Astrocyte (in vitro differentiated cells and primary cell): ENCODE data around the gene PARD6A. TPM values are rescaled to one million over a fixed set of nuclear protein-coding genes. Genes with fewer than 3 reads are reported as not detected.

Experiments
- DNase-seq: peaks from one replicate; pipeline ENCODE4 v3.0.0-alpha.2; 2010; ENCODE audit warnings: low read depth
- FAIRE-seq: peaks from 2 replicates; lab custom pipeline; 2011; peaks lifted over from hg19 to GRCh38; lab: Jason Lieb, UNC
- H2AFZ ChIP-seq: 2 replicates; pipeline ENCODE4 v1.6.0; 2012; ENCODE audit warnings: low read depth, low read length, inconsistent platforms
- H3K27ac ChIP-seq: 2 replicates; pipeline ENCODE4 v1.5.1; 2011; ENCODE audit warnings: low read depth, low read length, inconsistent platforms
- H3K27me3 ChIP-seq: 2 replicates; pipeline ENCODE4 v1.6.0; 2011; ENCODE audit warnings: low read length, inconsistent platforms; ENCODE audit not compliant: insufficient read depth
- H3K36me3 ChIP-seq: 2 replicates; pipeline ENCODE4 v1.5.1; 2011; ENCODE audit warnings: low read length, inconsistent platforms; ENCODE audit not compliant: insufficient read depth
- H3K4me1 ChIP-seq: 2 replicates; pipeline ENCODE4 v1.5.1; 2011; ENCODE audit warnings: low read length, inconsistent platforms; ENCODE audit not compliant: insufficient read depth
- H3K4me2 ChIP-seq: 2 replicates; pipeline ENCODE4 v1.6.0; 2012; ENCODE audit warnings: low read length, inconsistent platforms
- H3K4me3 ChIP-seq: 2 replicates; pipeline ENCODE4 v1.5.1; 2011; ENCODE audit warnings: low read depth, mild to moderate bottlenecking, low read length, inconsistent platforms; ENCODE audit not compliant: insufficient read depth
- H3K79me2 ChIP-seq: 2 replicates; pipeline ENCODE4 v1.6.0; 2012; ENCODE audit warnings: mild to moderate bottlenecking, low read length, inconsistent platforms; ENCODE audit not compliant: insufficient read depth
- H3K9ac ChIP-seq: 2 replicates; pipeline ENCODE4 v1.6.0; 2012; ENCODE audit warnings: mild to moderate bottlenecking, low read length, inconsistent platforms
- H3K9me3 ChIP-seq: 2 replicates; pipeline ENCODE4 v1.5.1; 2012; ENCODE audit warnings: low read depth, mild to moderate bottlenecking, low read length, inconsistent platforms; ENCODE audit not compliant: insufficient read depth
- H4K20me1 ChIP-seq: 2 replicates; pipeline ENCODE4 v1.6.0; 2012; ENCODE audit warnings: low read length, inconsistent platforms; ENCODE audit not compliant: insufficient read depth
- H3K27ac Mint-ChIP-seq: one replicate; pipeline ENCODE4 v1.8.0; 2021; ENCODE audit warnings: mild to moderate bottlenecking, mixed read lengths; ENCODE audit not compliant: unreplicated experiment
- H3K27me3 Mint-ChIP-seq: one replicate; pipeline ENCODE4 v1.8.0; 2021; ENCODE audit warnings: low read depth, mixed read lengths; ENCODE audit not compliant: unreplicated experiment
- H3K36me3 Mint-ChIP-seq: one replicate; pipeline ENCODE4 v1.8.0; 2021; ENCODE audit warnings: low read depth, mixed read lengths; ENCODE audit not compliant: unreplicated experiment
- H3K4me1 Mint-ChIP-seq: one replicate; pipeline ENCODE4 v1.8.0; 2021; ENCODE audit warnings: low read depth, mixed read lengths; ENCODE audit not compliant: unreplicated experiment
- H3K4me3 Mint-ChIP-seq: one replicate; pipeline ENCODE4 v1.8.0; 2021; ENCODE audit warnings: mild to moderate bottlenecking, moderate library complexity, mixed read lengths; ENCODE audit not compliant: unreplicated experiment
- H3K9me3 Mint-ChIP-seq: one replicate; pipeline ENCODE4 v1.8.0; 2021; ENCODE audit warnings: mild to moderate bottlenecking, mixed read lengths; ENCODE audit not compliant: unreplicated experiment
- EZH2 ChIP-seq: IDR thresholded peaks from 2 replicates; pipeline ENCODE4 v1.6.1; 2012; ENCODE audit warnings: mild to moderate bottlenecking, low read length, inconsistent platforms; ENCODE audit not compliant: insufficient read depth
- total RNA-seq: library from RNA; stranded (reverse); gene quantifications from 2 replicates; pipeline ENCODE4 v1.2.1, GENCODE V29; 2021
- TF ChIP-seq, protein P1 (sequence below): IDR thresholded peaks from 2 replicates; pipeline ENCODE4 v1.5.1; 2011; ENCODE audit warnings: low read depth, mild to moderate bottlenecking, inconsistent platforms, low read length, moderate library complexity; ENCODE audit not compliant: insufficient read depth

The PARD6A gene
- total RNA-seq, 1 donor from 2014 or later: 1.4 TPM

DNA sequence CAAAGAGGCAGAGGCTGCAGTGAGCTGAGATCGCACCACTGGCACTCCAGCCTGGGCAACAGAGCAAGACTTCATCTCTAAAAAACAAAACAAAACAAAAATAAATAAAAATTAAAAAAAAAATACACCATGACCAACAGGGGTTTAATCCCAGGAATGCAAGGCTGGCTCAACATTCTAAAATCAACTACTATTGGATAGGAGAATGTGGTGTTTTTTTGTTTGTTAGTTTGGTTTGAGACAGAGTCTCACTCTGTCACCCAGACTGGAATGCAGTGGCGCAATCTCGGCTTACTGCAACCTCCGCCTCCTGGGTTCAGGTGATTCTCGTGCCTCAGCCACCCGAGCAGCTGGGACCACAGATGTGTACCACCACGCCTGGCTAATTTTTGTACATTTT, 38.5 kb downstream of the PARD6A start:
- H3K79me2 ChIP-seq: peaks cover 41% of the 10 kb centered on the region
- no peak for FAIRE-seq
- Mint-ChIP-seq H3K36me3 (peaks cover 11% of the 10 kb centered on the region), H3K4me1 (no peaks in the 10 kb centered on the region), H3K9me3 (no peaks in the 10 kb centered on the region), H3K27ac (no peak overlapping the region), H3K4me3 (no peak overlapping the region), H3K27me3 (no peaks in the 10 kb centered on the region)
- no peak overlapping the region for H3K9ac ChIP-seq
- H3K4me3 ChIP-seq: no peak overlapping the region
- no peak overlapping the region for H3K4me2 ChIP-seq
- DNase-seq: no peak
- no peaks in the 10 kb centered on the region for H3K36me3 ChIP-seq
- no peak for TF ChIP-seq EZH2
- TF ChIP-seq, protein P1, sequence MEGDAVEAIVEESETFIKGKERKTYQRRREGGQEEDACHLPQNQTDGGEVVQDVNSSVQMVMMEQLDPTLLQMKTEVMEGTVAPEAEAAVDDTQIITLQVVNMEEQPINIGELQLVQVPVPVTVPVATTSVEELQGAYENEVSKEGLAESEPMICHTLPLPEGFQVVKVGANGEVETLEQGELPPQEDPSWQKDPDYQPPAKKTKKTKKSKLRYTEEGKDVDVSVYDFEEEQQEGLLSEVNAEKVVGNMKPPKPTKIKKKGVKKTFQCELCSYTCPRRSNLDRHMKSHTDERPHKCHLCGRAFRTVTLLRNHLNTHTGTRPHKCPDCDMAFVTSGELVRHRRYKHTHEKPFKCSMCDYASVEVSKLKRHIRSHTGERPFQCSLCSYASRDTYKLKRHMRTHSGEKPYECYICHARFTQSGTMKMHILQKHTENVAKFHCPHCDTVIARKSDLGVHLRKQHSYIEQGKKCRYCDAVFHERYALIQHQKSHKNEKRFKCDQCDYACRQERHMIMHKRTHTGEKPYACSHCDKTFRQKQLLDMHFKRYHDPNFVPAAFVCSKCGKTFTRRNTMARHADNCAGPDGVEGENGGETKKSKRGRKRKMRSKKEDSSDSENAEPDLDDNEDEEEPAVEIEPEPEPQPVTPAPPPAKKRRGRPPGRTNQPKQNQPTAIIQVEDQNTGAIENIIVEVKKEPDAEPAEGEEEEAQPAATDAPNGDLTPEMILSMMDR: no peak
- H3K27me3 ChIP-seq: no peaks in the 10 kb centered on the region
- no peak overlapping the region for H3K27ac ChIP-seq
- H2AFZ ChIP-seq: no peak overlapping the region
- H3K9me3 ChIP-seq: no peaks in the 10 kb centered on the region
- no peaks in the 10 kb centered on the region for H3K4me1 ChIP-seq
- H4K20me1 ChIP-seq: peaks cover 49% of the 10 kb centered on the region

DNA sequence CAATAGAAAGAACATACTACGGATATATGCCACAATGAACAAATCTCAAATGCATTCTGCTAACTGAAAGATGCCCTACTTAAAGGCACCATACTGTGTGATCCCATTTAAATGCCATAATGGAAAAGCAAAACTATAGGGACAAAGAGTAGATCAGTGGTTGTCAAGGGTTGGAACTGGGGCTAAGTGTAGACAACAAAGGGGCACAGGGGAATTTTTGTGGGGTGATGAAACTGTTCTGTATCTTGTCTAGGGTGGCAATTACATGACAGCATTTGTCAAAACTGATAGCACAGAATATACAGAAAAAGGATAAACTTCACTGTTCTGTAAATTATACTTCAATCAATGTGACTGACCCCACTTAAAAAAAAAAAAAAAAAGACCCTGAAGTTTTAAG, 40.7 kb downstream of the PARD6A start:
- Histone ChIP-seq H3K9ac (no peak overlapping the region), H3K4me2 (no peak overlapping the region), H2AFZ (no peak overlapping the region), H4K20me1 (peaks cover 59% of the 10 kb centered on the region), H3K4me3 (no peak overlapping the region), H3K9me3 (no peaks in the 10 kb centered on the region), H3K36me3 (no peaks in the 10 kb centered on the region), H3K27me3 (no peaks in the 10 kb centered on the region), H3K79me2 (peaks cover 52% of the 10 kb centered on the region), H3K4me1 (no peaks in the 10 kb centered on the region), H3K27ac (no peak overlapping the region)
- no peak for DNase-seq
- no peak for FAIRE-seq
- no peak for TF ChIP-seq EZH2
- TF ChIP-seq, protein P1: no peak
- Mint-ChIP-seq H3K4me1 (no peaks in the 10 kb centered on the region), H3K36me3 (peaks cover 11% of the 10 kb centered on the region), H3K27me3 (no peaks in the 10 kb centered on the region), H3K9me3 (no peaks in the 10 kb centered on the region), H3K4me3 (no peak overlapping the region), H3K27ac (no peak overlapping the region)

GRCh38 chr16:67702130-67702529, 41.4 kb downstream of the PARD6A start:
- Histone ChIP-seq H4K20me1 (peaks cover 54% of the 10 kb centered on the region), H2AFZ (no peak overlapping the region), H3K27ac (no peak overlapping the region), H3K9ac (no peak overlapping the region), H3K4me3 (no peak overlapping the region), H3K27me3 (no peaks in the 10 kb centered on the region), H3K4me2 (no peak overlapping the region), H3K9me3 (no peaks in the 10 kb centered on the region), H3K36me3 (no peaks in the 10 kb centered on the region), H3K4me1 (no peaks in the 10 kb centered on the region), H3K79me2 (peaks cover 56% of the 10 kb centered on the region)
- Mint-ChIP-seq H3K36me3 (peaks cover 8% of the 10 kb centered on the region), H3K9me3 (no peaks in the 10 kb centered on the region), H3K27ac (no peak overlapping the region), H3K27me3 (no peaks in the 10 kb centered on the region), H3K4me1 (no peaks in the 10 kb centered on the region), H3K4me3 (no peak overlapping the region)
- TF ChIP-seq EZH2: no peak
- TF ChIP-seq, protein P1: no peak
- FAIRE-seq: no peak
- DNase-seq: no peak
